ENCODE measurements around the gene FCSK.

Gene FCSK

GRCh38 chr16:70470927-70471341, 16.5 kb downstream of the FCSK start:
- TF ChIP-seq CTCF (conservative IDR thresholded peaks at IDR 0.05; ENCODE audit: low read depth, low read length): peak; percentile 64
- H3K4me3 ChIP-seq (ENCODE audit: low read length): no peak overlapping the region
- DNase-seq (ENCODE audit: low read depth): no peak

- H3K4me3 ChIP-seq (ENCODE audit: low read length): no peak overlapping the region
- no peak for DNase-seq (ENCODE audit: low read depth)
- TF ChIP-seq CTCF (conservative IDR thresholded peaks at IDR 0.05; ENCODE audit: low read depth, low read length): no peak
Observed at GRCh38 chr16:70472786-70473433, 18.5 kb downstream of the FCSK start.

GRCh38 chr16:70473446-70474319, 19.3 kb downstream of the FCSK start:
- no peak for DNase-seq (ENCODE audit: low read depth)

GRCh38 chr16:70474320-70475053, 20.1 kb downstream of the FCSK start:
- DNase-seq (ENCODE audit: low read depth): no peak
- TF ChIP-seq CTCF (conservative IDR thresholded peaks at IDR 0.05; ENCODE audit: low read depth, low read length): no peak
- no peak overlapping the region for H3K4me3 ChIP-seq (ENCODE audit: low read length)

More at GRCh38 chr16:70473446-70474319, 19.3 kb downstream of the FCSK start:
- H3K4me3 ChIP-seq (ENCODE audit: low read length): no peak overlapping the region
- TF ChIP-seq CTCF (conservative IDR thresholded peaks at IDR 0.05; ENCODE audit: low read depth, low read length): no peak

- no peak for TF ChIP-seq CTCF (conservative IDR thresholded peaks at IDR 0.05; ENCODE audit: low read depth, low read length)
- DNase-seq (ENCODE audit: low read depth): no peak
- H3K4me3 ChIP-seq (ENCODE audit: low read length): no peak overlapping the region
Observed at GRCh38 chr16:70475054-70475871, 20.9 kb downstream of the FCSK start.

GRCh38 chr16:70476272-70477020, 22.1 kb downstream of the FCSK start:
- TF ChIP-seq CTCF (conservative IDR thresholded peaks at IDR 0.05; ENCODE audit: low read depth, low read length): no peak
- peak; percentile 61 for DNase-seq (ENCODE audit: low read depth)
- no peak overlapping the region for H3K4me3 ChIP-seq (ENCODE audit: low read length)

All from retinal pigment epithelial cell (primary cell).